Left colon (tissue), 2 donors: ENCODE measurements around the gene DOCK10. TPM values are rescaled to one million over a fixed set of nuclear protein-coding genes. Genes with fewer than 3 reads are reported as not detected.

ENCODE experiments used
- ATAC-seq: fragments of 200-7000 bp; cut with Tn5 transposase; one replicate; pipeline ENCODE4 v1.9.1; 2020; ENCODE audit warnings: mild to moderate bottlenecking, moderate library complexity
- DNase-seq, 2 donors: peaks; one replicate each; pipeline ENCODE4 v3.0.0-alpha.2; 2020
- intact Hi-C, 2 donors: fragments of 100-400 bp; cut with DNase I in 1 of 2; cut with micrococcal nuclease in 1 of 2; formaldehyde crosslinking; loops; one replicate each; pipeline versions ENCODE4 v1.11.2 to v1.14.0; 2022; cut with DNase I, micrococcal nuclease
- total RNA-seq, 2 donors: library from RNA; stranded (reverse); fragmentation: NEBNext Ultra II Directional; extraction: Animal tissue kit (Norgen Biotek cat#: 25700); gene quantifications; one replicate each; pipeline ENCODE4 v1.2.1, GENCODE V29; 2021
- donor health status: DM: no; HTN: no; CAD: no.
- donor health status: DM: yes; HTN: yes; CAD: no.

DOCK10 gene
- total RNA-seq, 2 donors from 2014 or later = 11.9 to 14.0 TPM

GRCh38 chr2:225020168-225020849 is 22.0 kb downstream of the DOCK10 start:
- ATAC-seq (no peak), DNase-seq (no peak)
- intact Hi-C loops = no loop called here

GRCh38 chr2:225019105-225019504 is 23.2 kb downstream of the DOCK10 start:
- ATAC-seq (no peak), DNase-seq (no peak)
- intact Hi-C loops = no loop called here

- no peak for DNase-seq
- ATAC-seq = peak; percentile 90
- intact Hi-C loops = no loop called here
Measured at GRCh38 chr2:225017713-225018112, 24.6 kb downstream of the DOCK10 start.

- DNase-seq = no peak
- intact Hi-C loops = no loop called here
- ATAC-seq = peak; percentile 41
Measured at GRCh38 chr2:225017098-225017685, 25.1 kb downstream of the DOCK10 start.

GRCh38 chr2:225013425-225014365 is 28.6 kb downstream of the DOCK10 start:
- no peak for DNase-seq
- no peak for ATAC-seq
- intact Hi-C loops = no loop called here

- DNase-seq = no peak
- intact Hi-C loops = no loop called here
- no peak for ATAC-seq
Measured at GRCh38 chr2:225011585-225011984, 30.7 kb downstream of the DOCK10 start.

GRCh38 chr2:225010804-225011203 is 31.5 kb downstream of the DOCK10 start:
- intact Hi-C loops = no loop called here
- DNase-seq = no peak
- ATAC-seq = no peak

- peak; percentile 70 for ATAC-seq
- DNase-seq = no peak
- intact Hi-C loops = no loop called here
Measured at GRCh38 chr2:225009768-225010167, 32.5 kb downstream of the DOCK10 start.

GRCh38 chr2:225008935-225009334 is 33.3 kb downstream of the DOCK10 start:
- DNase-seq (no peak), ATAC-seq (peak; percentile 45)
- intact Hi-C loops = no loop called here

GRCh38 chr2:225008179-225008856 is 34.0 kb downstream of the DOCK10 start:
- ATAC-seq = peak; percentile 76
- intact Hi-C loops = no loop called here
- DNase-seq = no peak

- intact Hi-C loops = no loop called here
- ATAC-seq (no peak), DNase-seq (no peak)
Measured at GRCh38 chr2:225006730-225007129, 35.5 kb downstream of the DOCK10 start.

- no peak for ATAC-seq
- intact Hi-C loops = no loop called here
- no peak for DNase-seq
Measured at GRCh38 chr2:225004597-225004996, 37.7 kb downstream of the DOCK10 start.

- intact Hi-C loops = no loop called here
- ATAC-seq (peak; percentile 85), DNase-seq (peak in 1 of 2 donors; percentile 19)
Measured at GRCh38 chr2:225002656-225003045, 39.6 kb downstream of the DOCK10 start.

GRCh38 chr2:225002039-225002655 is 40.1 kb downstream of the DOCK10 start:
- DNase-seq = peak; percentile 43 to 62
- intact Hi-C loops = no loop called here

GRCh38 chr2:224999754-225000153 is 42.5 kb downstream of the DOCK10 start:
- no peak for ATAC-seq
- intact Hi-C loops = no loop called here
- no peak for DNase-seq

More at GRCh38 chr2:225002039-225002655, 40.1 kb downstream of the DOCK10 start:
- peak; percentile 90 for ATAC-seq

GRCh38 chr2:224999321-224999720 is 42.9 kb downstream of the DOCK10 start:
- DNase-seq (no peak), ATAC-seq (no peak)
- intact Hi-C loops = no loop called here

GRCh38 chr2:224997802-224998201 is 44.5 kb downstream of the DOCK10 start:
- DNase-seq (no peak), ATAC-seq (no peak)
- intact Hi-C loops = no loop called here

- no peak for DNase-seq
- intact Hi-C loops = no loop called here
- no peak for ATAC-seq
Measured at GRCh38 chr2:224995419-224995818, 46.8 kb downstream of the DOCK10 start.
